HG03159 (cell line): ENCODE results near the gene FCHO1.

Source experiments
- ATAC-seq: cut with Tn5 transposase; IDR thresholded peaks from one replicate; pipeline ENCODE4 v1.9.1; 2021; ENCODE audit warnings: mild to moderate bottlenecking, moderate library complexity; ENCODE audit not compliant: unreplicated experiment

The FCHO1 gene

DNA sequence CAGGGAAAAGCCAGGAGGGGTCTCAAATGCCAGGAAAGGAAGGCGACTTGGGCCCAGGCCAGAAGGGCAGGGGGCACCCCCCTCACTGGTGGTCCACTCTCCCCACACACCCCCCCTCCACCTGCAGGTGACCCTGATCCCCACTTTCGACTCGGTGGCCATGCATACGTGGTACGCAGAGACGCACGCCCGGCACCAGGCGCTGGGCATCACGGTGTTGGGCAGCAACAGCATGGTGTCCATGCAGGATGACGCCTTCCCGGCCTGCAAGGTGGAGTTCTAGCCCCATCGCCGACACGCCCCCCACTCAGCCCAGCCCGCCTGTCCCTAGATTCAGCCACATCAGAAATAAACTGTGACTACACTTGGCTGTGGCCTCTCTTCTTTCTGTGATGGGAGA lies 17.1 kb upstream of the FCHO1 start:
- no peak for ATAC-seq

- no peak for ATAC-seq
These were observed 15.9 kb upstream of the FCHO1 start for GRCh38 chr19:17735410-17735809.

GRCh38 chr19:17737690-17738153 lies 13.6 kb upstream of the FCHO1 start:
- ATAC-seq: no peak

GRCh38 chr19:17739121-17739875 lies 12.0 kb upstream of the FCHO1 start:
- no peak for ATAC-seq

DNA sequence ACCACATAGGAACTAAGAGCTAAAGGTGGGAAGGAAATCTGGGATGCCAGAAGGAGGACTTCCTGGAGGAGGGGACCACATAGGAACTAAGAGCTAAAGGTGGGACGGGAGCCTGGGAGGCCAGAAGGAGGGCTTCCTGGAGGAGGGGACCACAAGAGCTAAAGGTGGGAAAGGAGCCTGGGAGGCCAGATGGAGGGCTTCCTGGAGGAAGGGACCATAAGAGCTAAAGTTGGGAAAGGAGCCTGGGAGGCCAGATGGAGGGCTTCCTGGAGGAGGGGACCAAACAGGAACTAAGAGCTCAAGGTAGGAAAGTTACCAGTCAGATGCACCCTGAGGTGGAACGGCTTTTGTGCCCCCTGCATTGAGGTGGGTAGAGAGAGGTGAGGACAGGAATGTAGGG lies 9.8 kb upstream of the FCHO1 start:
- no peak for ATAC-seq

- no peak for ATAC-seq
These were observed 7.2 kb upstream of the FCHO1 start for GRCh38 chr19:17743874-17744580.

GRCh38 chr19:17747205-17748098 lies 3.8 kb upstream of the FCHO1 start:
- peak; percentile 65 for ATAC-seq

DNA sequence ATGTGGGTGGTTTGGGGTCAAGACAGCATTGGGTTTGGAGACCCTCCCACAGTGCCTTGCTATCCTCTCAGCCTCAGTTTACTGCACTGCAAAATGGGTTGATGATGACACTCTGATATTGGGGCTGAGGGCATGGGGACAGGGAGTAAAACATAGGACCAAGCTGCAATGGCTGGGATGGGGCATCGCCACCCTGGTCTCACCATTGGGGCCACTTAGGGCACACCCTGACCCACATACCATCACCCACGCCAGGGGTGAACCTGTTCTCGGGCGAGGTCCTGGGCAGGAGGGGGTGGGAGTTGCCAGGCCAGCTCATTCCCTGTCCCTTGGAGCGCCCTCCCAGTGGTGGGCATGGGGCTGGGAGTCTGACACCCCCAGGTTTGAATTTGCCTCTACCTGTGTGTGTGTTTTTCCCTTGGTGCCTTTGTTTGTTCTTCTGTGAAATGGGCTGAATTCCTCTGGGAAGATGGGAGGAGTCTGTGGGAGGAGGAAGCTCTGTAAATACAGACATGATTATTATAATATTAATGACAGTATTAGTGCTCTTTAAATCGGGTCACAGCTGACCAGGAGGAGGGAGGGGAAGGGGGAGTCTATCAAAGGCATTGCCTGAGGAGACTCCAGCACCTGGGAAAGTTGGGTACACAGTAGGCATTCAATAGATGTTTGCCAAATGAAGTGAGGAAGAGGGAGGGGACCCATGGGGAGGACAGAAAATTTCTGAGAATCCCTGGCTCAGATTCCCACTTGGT lies 2.2 kb upstream of the FCHO1 start:
- ATAC-seq: no peak

GRCh38 chr19:17749912-17750317 lies 1.4 kb upstream of the FCHO1 start:
- no peak for ATAC-seq

DNA sequence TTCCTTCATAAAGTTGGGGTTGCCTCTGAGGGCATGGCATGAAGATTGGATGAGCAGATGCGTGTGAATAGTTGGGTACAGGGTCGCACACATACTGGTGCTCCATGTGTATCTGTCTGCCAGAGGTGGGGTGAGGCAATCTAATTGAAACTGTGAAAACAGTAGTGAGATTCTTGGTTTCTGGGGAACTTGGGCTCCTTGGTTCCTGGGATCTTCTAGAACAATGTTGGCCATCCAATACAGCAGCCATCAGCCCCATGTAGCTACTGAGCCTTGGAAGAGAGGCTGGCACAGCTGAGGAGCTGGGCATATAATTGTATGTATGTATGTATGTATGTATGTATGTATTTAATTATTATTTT lies 616 bp downstream of the FCHO1 start:
- ATAC-seq: no peak

DNA sequence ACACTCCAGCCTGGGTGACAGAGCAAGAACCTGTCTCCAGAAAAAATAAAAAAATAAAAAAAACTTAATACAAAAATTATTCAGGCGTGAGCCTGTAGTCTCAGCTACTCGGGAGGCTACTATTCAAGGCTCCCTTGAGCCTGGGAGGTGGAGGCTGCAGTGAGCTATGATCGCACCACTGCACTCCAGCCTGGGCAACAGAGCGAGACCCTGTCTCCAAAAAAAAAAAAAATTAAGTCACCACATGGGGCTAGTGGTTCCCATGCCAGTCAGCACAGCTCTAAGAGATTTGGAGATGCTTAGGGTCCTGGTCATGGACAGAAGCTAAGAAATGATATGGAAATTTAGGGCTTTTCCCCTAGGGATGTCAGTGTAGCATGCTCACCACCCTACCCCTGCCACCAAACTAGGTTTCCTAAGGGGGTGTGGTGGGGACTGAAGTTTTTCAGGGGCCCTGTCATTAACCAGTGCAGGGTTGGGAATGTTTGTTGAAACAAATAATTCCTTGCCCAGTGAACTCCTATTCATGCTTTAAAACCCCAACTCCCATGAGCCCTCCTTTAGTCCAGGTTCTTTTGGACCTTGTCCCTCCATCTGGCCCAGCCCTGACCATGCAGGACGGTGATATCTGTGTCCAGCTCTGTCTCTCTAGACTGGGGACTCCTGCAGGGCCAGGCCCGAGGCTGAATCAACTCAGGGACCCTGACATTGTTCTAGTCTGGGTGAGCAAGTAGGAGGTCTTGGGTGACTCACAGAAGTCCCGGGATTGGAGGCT lies 1.8 kb downstream of the FCHO1 start:
- no peak for ATAC-seq

GRCh38 chr19:17753976-17754375 lies 2.7 kb downstream of the FCHO1 start:
- ATAC-seq: no peak

- peak; percentile 48 for ATAC-seq
These were observed 3.6 kb downstream of the FCHO1 start for GRCh38 chr19:17754634-17755442.

GRCh38 chr19:17755443-17755890 lies 4.2 kb downstream of the FCHO1 start:
- ATAC-seq: no peak

DNA sequence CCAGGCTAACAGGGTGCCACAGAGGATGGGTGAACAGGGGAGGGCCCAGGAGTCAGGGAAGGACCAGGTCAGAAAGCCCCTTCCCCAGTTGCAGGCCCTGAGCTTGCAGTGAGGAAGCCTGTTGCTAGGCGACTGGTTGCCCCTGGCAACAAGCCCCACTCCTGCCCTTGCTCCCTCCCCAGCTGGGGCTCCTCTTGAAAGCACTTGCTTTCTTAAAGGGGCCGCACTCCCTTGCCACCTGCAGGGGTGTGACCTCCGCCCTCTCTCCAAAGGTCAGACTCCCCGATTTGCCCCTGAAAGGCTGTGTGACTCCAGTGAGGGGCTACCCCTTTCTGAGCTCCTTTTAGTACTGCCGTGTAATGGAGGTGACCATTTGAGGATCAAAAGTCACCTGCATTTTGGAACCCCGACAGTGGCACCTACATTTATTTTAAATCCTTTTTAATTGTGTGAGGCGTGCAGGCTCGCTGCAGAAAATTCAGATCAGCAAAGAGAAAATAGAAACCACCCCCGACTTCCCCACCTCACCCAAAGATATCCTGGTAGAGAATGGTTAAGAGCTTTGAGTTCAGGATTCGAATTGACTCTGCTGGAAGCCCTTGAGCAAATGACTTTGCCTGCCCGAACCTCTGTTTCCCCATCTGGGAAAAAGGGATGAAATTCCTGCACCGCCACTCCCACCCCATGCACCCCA lies 4.8 kb downstream of the FCHO1 start:
- no peak for ATAC-seq

GRCh38 chr19:17757125-17757524 lies 5.8 kb downstream of the FCHO1 start:
- no peak for ATAC-seq

DNA sequence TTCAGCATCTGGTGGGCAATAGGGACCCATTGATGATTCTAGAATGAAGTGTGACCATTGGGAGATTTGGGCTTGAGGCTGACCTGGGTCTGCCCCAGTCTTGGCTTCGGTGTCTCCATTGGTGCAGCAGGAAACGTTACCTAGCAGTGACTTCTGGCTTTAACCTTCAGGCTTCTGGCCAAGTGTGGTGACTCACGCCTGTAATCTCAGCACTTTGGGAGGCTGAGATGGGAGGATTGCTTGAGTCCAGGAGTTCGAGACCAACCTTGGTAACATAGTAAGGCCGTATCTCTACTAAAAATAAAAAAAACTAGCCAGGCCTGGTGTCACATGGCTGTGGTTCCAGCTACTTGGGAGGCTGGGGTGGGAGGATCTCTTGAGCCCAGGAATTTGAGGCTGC lies 7.2 kb downstream of the FCHO1 start:
- ATAC-seq: no peak

DNA sequence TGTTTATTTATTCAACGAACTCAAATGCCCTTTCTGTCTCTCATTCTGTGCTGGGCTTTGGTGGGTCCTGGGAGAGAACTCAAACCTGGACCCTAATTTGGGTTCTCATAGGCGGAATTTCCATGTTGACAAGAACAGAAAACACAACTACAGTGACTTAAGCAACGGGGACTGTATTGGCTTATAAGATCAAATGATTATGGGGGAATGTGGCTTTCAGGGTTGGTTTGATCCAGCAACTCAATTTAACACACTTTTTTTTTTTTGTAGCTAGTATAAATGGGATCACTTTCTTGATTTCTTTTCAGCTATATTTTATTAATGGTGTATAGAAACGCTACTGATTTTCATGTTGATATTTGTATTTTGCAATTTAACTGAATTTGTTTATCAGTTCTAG lies 9.9 kb downstream of the FCHO1 start:
- ATAC-seq: no peak
